ENCODE results near the gene PIP5K1B.

The PIP5K1B gene

DNA sequence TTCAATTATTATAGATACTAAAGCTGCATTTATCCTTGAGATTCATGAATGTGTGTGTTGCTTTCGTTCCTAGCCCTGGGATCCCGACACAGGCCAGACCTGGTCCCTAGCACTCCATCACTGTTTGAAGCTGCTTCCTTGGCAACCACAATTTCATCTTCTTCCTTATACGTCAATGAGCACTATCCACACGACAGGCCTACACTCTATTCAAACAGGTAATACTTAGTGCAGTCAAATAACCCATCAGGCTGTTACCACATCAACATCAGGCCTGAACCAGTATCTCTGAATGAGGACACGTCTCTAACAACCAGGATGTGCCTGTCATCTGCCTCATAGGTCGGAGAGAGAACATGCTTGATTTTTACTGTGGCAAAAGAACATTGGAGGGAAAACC is 235.5 kb downstream of the PIP5K1B start:
- Histone ChIP-seq H3K9ac (ENCODE audit: low read depth, low read length) (no peak overlapping the region), H3K4me3 (ENCODE audit: low read depth, low read length) (no peak overlapping the region), H3K27me3 (ENCODE audit: control insufficient read depth, insufficient read depth, low read length) (no peaks in the 10 kb centered on the region), H3K9me3 (ENCODE audit: control insufficient read depth, insufficient read depth, low read length) (no peaks in the 10 kb centered on the region), H3K36me3 (ENCODE audit: control insufficient read depth, insufficient read depth, low read length) (no peaks in the 10 kb centered on the region), H3K4me1 (ENCODE audit: control insufficient read depth, insufficient read depth, low read length) (no peaks in the 10 kb centered on the region)

DNA sequence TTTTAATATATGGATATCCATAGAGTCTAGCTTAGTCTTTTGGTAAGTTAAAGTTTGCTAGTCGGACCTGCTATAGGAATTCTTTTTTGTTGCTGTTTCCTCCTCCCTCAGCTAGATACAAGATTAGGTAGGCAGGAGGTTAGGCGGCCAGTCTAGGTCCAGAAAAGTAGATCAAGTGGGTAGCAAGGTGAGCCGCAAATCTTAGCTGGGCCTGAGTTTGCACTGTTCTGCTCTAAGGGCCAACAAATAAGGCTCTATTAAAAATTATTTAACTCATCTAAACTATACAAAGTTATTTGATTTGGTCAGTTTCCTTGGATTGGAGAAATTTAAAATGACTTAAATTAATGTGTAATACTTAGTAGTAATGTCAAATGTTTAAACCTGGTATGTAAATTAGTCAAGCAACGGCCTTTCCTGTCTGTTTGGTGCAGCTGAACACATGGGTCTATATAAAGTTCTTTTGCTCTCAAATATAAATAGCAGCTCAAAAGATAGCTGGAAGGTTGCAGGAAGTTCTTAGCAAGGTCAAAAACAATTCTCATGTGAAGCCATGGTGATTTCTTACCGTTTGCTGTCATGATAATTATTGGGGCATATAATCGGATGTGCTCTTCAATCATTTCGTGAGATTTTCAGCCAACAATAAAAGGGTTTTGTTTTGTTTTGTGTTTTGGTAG is 236.9 kb downstream of the PIP5K1B start:
- H3K4me3 ChIP-seq (ENCODE audit: low read depth, low read length): no peak overlapping the region
- no peaks in the 10 kb centered on the region for H3K9me3 ChIP-seq (ENCODE audit: control insufficient read depth, insufficient read depth, low read length)
- H3K4me1 ChIP-seq (ENCODE audit: control insufficient read depth, insufficient read depth, low read length): peaks cover 8% of the 10 kb centered on the region
- no peak overlapping the region for H3K9ac ChIP-seq (ENCODE audit: low read depth, low read length)
- H3K36me3 ChIP-seq (ENCODE audit: control insufficient read depth, insufficient read depth, low read length): no peaks in the 10 kb centered on the region
- H3K27me3 ChIP-seq (ENCODE audit: control insufficient read depth, insufficient read depth, low read length): no peaks in the 10 kb centered on the region

DNA sequence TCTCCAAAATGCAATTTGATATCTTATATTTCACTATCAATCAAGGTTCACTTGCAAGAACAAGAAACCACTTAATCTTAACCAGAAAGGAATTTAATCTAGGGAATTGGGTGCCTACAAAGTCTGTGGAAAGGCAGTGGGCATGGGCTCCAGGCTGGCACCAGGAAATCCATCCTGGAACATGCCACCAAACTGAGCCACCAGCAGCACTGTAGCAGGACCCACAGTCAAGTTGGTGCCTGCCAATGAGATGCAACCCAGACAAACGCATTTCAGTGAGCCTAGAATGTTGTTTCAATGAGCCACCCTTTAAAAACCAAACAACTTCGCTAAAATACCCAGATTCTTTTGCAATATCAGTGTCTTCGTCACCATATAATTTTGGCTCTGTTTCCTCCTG is 237.8 kb downstream of the PIP5K1B start:
- H3K9me3 ChIP-seq (ENCODE audit: control insufficient read depth, insufficient read depth, low read length): no peaks in the 10 kb centered on the region
- H3K36me3 ChIP-seq (ENCODE audit: control insufficient read depth, insufficient read depth, low read length): no peaks in the 10 kb centered on the region
- no peaks in the 10 kb centered on the region for H3K27me3 ChIP-seq (ENCODE audit: control insufficient read depth, insufficient read depth, low read length)
- H3K4me3 ChIP-seq (ENCODE audit: low read depth, low read length): no peak overlapping the region
- no peak overlapping the region for H3K9ac ChIP-seq (ENCODE audit: low read depth, low read length)
- peaks cover 11% of the 10 kb centered on the region for H3K4me1 ChIP-seq (ENCODE audit: control insufficient read depth, insufficient read depth, low read length)

DNA sequence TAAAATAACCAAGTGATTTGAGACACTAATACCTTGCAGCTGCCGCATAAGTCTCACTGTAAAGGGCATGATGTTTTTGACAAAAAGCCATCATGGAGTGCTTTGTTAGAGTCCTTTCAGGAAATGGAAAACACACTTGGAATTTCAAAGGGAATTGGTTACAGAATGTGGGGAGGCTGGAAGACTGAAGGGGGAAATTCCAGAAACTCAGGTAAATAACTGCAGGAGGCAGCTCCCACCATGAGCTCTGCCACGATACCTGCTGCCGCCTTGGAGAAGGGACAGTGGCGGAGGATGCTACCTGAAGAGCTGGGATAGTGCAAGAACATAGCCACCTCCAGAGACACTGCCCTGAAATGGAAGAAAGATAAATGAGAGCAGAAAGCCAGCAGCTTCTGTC is 242.0 kb downstream of the PIP5K1B start:
- no peaks in the 10 kb centered on the region for H3K27me3 ChIP-seq (ENCODE audit: control insufficient read depth, insufficient read depth, low read length)
- no peaks in the 10 kb centered on the region for H3K9me3 ChIP-seq (ENCODE audit: control insufficient read depth, insufficient read depth, low read length)
- no peaks in the 10 kb centered on the region for H3K36me3 ChIP-seq (ENCODE audit: control insufficient read depth, insufficient read depth, low read length)
- H3K4me3 ChIP-seq (ENCODE audit: low read depth, low read length): no peak overlapping the region
- H3K4me1 ChIP-seq (ENCODE audit: control insufficient read depth, insufficient read depth, low read length): peaks cover 24% of the 10 kb centered on the region
- no peak overlapping the region for H3K9ac ChIP-seq (ENCODE audit: low read depth, low read length)

DNA sequence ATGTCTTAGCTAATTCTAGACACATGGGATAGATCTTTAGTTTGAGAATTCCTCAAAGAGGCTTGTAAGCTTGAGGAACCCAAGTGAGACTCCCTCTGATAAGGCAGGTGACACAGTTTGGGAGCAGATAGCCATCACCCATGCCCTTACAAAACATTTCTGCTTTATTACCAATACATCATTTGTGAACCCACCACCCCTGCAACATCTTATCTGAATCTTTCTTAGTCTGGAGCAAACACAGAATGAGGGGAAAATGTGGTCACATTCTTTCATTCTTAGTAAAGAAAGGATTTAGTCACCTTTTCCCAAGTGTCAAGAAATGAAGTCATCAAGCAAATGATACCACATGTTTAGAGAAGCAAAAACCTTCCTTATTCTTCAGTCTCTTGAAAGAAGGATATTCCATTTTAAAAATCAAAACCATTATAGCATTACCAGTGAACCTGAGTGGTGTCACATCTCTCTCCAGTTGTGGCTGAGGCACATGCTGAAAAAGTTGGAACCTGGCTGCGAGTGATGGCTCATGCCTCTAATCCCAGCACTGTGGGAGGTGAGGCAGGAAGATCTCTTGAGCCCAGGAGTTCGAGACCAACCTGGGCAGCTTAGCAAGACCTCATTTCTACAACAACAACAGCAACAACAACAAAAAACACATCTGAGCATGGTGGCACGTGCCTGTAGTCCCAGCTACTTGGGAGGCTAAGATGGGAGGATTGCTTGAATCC is 243.0 kb downstream of the PIP5K1B start:
- Histone ChIP-seq H3K27me3 (ENCODE audit: control insufficient read depth, insufficient read depth, low read length) (no peaks in the 10 kb centered on the region), H3K4me3 (ENCODE audit: low read depth, low read length) (no peak overlapping the region), H3K9me3 (ENCODE audit: control insufficient read depth, insufficient read depth, low read length) (no peaks in the 10 kb centered on the region), H3K9ac (ENCODE audit: low read depth, low read length) (no peak overlapping the region), H3K4me1 (ENCODE audit: control insufficient read depth, insufficient read depth, low read length) (peaks cover 24% of the 10 kb centered on the region), H3K36me3 (ENCODE audit: control insufficient read depth, insufficient read depth, low read length) (no peaks in the 10 kb centered on the region)

DNA sequence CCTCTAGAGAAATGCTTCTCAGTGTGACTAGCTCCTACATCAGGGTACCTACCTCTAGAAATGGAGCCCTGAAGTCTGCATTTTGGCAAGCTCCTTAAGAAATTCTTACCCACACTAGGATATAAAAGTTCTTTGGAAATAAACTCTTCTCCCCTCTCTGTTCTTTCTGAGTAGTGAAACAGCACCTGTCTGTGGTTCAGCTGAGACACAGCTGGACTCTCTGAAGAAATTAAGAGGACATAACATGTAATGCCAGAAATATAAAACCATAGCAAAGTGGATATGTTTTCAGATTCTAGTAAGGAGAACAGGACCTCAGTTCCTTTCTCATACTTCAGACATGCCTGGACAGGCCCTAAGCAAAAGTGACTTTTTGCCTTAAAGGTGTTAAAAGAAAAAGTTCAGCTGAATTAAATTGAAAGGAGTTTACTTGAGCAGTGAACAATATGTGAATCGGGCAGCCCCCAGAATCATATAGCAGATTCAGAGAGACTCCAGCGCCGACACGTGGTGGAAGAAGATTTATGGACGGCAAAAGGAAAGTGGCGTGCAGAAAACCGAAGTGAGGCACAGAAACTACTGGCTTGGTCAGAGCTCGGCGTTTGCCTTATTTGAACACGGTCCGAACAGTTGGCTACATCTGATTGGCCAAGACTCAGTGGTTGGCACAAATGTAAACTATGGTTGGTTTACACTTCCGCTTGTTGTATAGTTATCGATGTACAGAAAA is 244.4 kb downstream of the PIP5K1B start:
- no peak overlapping the region for H3K4me3 ChIP-seq (ENCODE audit: low read depth, low read length)
- H3K4me1 ChIP-seq (ENCODE audit: control insufficient read depth, insufficient read depth, low read length): peaks cover 24% of the 10 kb centered on the region
- H3K9me3 ChIP-seq (ENCODE audit: control insufficient read depth, insufficient read depth, low read length): no peaks in the 10 kb centered on the region
- H3K36me3 ChIP-seq (ENCODE audit: control insufficient read depth, insufficient read depth, low read length): no peaks in the 10 kb centered on the region
- no peaks in the 10 kb centered on the region for H3K27me3 ChIP-seq (ENCODE audit: control insufficient read depth, insufficient read depth, low read length)
- H3K9ac ChIP-seq (ENCODE audit: low read depth, low read length): no peak overlapping the region

DNA sequence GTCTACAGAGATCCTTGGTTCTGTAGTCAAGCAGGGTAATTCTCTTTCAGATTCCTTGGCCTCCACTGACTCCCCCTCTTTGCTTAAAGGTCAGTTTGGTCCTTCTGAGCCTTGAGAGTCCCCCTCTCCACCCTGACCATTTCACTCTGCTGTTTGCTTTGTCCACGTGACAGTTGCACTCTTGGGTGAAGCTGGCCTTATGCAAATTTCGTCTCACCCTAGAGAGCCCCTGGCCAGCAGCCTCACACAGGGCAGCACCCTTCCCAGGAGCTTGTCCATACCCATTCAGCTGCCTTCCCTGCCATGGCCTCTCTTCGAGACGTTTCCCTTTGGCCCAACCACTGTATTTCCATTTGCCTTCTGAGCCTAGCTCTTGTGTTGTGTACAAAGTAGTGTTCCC is 245.1 kb downstream of the PIP5K1B start:
- Histone ChIP-seq H3K9me3 (ENCODE audit: control insufficient read depth, insufficient read depth, low read length) (no peaks in the 10 kb centered on the region), H3K4me3 (ENCODE audit: low read depth, low read length) (no peak overlapping the region), H3K9ac (ENCODE audit: low read depth, low read length) (no peak overlapping the region), H3K36me3 (ENCODE audit: control insufficient read depth, insufficient read depth, low read length) (no peaks in the 10 kb centered on the region), H3K27me3 (ENCODE audit: control insufficient read depth, insufficient read depth, low read length) (no peaks in the 10 kb centered on the region), H3K4me1 (ENCODE audit: control insufficient read depth, insufficient read depth, low read length) (peaks cover 24% of the 10 kb centered on the region)

DNA sequence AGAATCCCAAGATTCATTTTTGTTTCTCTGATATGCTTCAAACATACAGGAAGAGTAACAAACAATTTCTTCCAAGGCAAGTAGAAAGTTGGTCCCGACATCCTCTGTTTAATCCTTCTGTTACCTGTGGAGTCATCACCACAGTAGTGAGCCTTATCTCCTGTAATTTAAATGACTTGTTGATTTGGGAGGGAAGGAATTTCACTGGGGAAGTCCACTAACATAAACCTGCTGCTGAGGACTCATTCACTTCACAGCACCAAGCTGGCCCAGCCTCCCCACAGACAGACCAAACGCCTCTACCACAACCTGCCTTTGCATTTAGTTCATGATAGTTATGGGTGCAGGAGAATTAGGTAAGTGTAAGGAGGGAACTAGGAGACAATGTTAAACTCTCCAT is 245.6 kb downstream of the PIP5K1B start:
- Histone ChIP-seq H3K27me3 (ENCODE audit: control insufficient read depth, insufficient read depth, low read length) (no peaks in the 10 kb centered on the region), H3K4me3 (ENCODE audit: low read depth, low read length) (no peak overlapping the region), H3K36me3 (ENCODE audit: control insufficient read depth, insufficient read depth, low read length) (no peaks in the 10 kb centered on the region), H3K9ac (ENCODE audit: low read depth, low read length) (no peak overlapping the region), H3K9me3 (ENCODE audit: control insufficient read depth, insufficient read depth, low read length) (no peaks in the 10 kb centered on the region), H3K4me1 (ENCODE audit: control insufficient read depth, insufficient read depth, low read length) (peaks cover 24% of the 10 kb centered on the region)

DNA sequence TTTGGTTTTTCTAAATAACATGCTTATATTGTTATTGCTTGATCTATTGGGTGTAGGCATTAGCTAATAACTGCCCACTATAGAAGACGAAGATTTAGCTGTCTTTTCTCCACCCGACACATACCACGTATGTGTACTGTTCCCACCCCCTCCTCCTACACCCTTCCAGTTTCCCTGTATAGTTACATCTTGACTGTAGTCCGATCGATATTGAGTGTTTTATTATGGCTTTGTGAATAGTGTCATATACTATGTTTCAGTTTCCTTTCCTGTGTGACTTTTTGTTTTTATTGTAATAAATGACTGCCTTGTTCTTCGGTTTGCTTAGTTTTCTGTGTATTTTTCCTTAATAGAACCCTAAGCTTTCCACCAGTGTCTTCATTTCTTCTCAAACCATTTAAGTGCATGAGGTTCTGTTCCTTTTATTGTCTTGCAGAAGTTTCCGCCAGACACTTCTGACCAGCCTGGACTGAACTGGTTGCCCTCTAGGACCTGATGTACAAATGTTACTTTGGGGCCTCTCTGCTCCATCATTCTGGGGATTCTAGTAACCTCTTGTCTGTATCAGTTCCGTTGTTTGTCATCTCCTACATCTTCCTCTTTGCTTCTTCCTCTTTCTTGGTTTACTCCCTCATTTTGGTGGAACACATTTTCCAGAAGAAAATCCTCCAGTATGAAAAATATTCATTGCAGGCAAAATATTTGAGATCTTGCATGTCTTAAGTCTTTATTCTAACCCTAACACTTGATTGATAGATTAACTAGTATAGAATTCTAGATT is 247.0 kb downstream of the PIP5K1B start:
- H3K9me3 ChIP-seq (ENCODE audit: control insufficient read depth, insufficient read depth, low read length): no peaks in the 10 kb centered on the region
- H3K9ac ChIP-seq (ENCODE audit: low read depth, low read length): no peak overlapping the region
- peaks cover 16% of the 10 kb centered on the region for H3K4me1 ChIP-seq (ENCODE audit: control insufficient read depth, insufficient read depth, low read length)
- no peaks in the 10 kb centered on the region for H3K36me3 ChIP-seq (ENCODE audit: control insufficient read depth, insufficient read depth, low read length)
- no peaks in the 10 kb centered on the region for H3K27me3 ChIP-seq (ENCODE audit: control insufficient read depth, insufficient read depth, low read length)
- no peak overlapping the region for H3K4me3 ChIP-seq (ENCODE audit: low read depth, low read length)

DNA sequence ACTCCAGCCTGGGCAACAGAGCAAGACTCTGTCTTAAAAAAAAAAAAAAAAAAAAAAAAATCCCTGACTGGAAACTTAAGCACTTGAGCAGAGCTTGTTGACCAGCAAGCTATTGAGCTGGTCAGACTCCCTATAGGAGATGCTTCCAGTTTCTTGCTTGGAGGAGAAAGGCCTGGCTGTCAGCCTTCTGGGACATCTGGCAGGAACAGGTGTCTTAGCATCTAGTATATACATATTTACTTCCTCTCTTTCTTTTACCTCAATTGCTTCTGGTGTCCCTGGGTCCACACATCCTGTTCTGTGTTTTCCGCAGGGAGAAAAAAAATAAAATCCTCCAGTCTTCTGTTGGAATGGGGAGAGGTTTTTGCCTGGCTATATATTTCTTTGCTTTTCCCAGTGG is 248.7 kb downstream of the PIP5K1B start:
- Histone ChIP-seq H3K9ac (ENCODE audit: low read depth, low read length) (no peak overlapping the region), H3K4me3 (ENCODE audit: low read depth, low read length) (no peak overlapping the region), H3K9me3 (ENCODE audit: control insufficient read depth, insufficient read depth, low read length) (no peaks in the 10 kb centered on the region), H3K36me3 (ENCODE audit: control insufficient read depth, insufficient read depth, low read length) (no peaks in the 10 kb centered on the region), H3K4me1 (ENCODE audit: control insufficient read depth, insufficient read depth, low read length) (peaks cover 12% of the 10 kb centered on the region), H3K27me3 (ENCODE audit: control insufficient read depth, insufficient read depth, low read length) (no peaks in the 10 kb centered on the region)

DNA sequence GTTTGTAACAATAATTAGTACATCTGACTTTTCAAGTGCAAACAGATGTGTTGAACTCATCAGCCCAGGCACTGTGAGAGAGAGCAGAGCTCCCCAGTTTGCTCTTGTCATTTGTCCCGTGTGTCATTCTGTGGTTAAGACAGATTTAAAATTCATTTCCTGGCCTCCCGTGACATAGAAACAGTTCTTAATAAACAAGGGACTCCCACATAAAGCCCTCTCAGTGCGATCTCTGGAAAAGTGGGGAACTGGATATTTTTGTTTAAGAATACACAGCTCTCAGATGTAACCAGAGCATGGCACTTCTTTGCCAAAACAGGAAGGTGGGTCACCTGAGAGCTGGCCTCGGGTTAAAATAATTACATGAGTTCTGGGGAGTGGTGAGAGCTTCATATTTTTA is 250.3 kb downstream of the PIP5K1B start:
- Histone ChIP-seq H3K4me3 (ENCODE audit: low read depth, low read length) (no peak overlapping the region), H3K4me1 (ENCODE audit: control insufficient read depth, insufficient read depth, low read length) (peaks cover 4% of the 10 kb centered on the region)

More for the DNA sequence above, 250.3 kb downstream of the PIP5K1B start:
- Histone ChIP-seq H3K9me3 (ENCODE audit: control insufficient read depth, insufficient read depth, low read length) (no peaks in the 10 kb centered on the region), H3K27me3 (ENCODE audit: control insufficient read depth, insufficient read depth, low read length) (no peaks in the 10 kb centered on the region), H3K36me3 (ENCODE audit: control insufficient read depth, insufficient read depth, low read length) (no peaks in the 10 kb centered on the region), H3K9ac (ENCODE audit: low read depth, low read length) (no peak overlapping the region)

Measured in iPS-15b (cell line).